DMS114 treated with DMSO at 0.1 percent for 48 hours (cell line): ENCODE results near the gene ABCD2.
"Not testable (repeated sequence)": the region's sequence is repeated elsewhere in the genome, so short reads cannot be mapped to it uniquely, and the experiment has no call there.

Experiments
- DNase-seq: peaks from one replicate; lab custom pipeline; 2025; ENCODE audit not compliant: unreplicated experiment; lab: John Stamatoyannopoulos, UW

The ABCD2 gene

GRCh38 chr12:39544211-39544610 is 75.4 kb downstream of the ABCD2 start:
- DNase-seq = not testable (repeated sequence)

GRCh38 chr12:39541471-39541870 is 78.1 kb downstream of the ABCD2 start:
- DNase-seq = no peak

- DNase-seq = no peak
Measured at GRCh38 chr12:39538679-39539104, 80.9 kb downstream of the ABCD2 start.

GRCh38 chr12:39533951-39534350 is 85.7 kb downstream of the ABCD2 start:
- no peak for DNase-seq

- DNase-seq = no peak
Measured at GRCh38 chr12:39532448-39532847, 87.2 kb downstream of the ABCD2 start.

GRCh38 chr12:39526974-39527373 is 92.6 kb downstream of the ABCD2 start:
- no peak for DNase-seq

GRCh38 chr12:39522167-39522566 is 97.4 kb downstream of the ABCD2 start:
- not testable (repeated sequence) for DNase-seq

- DNase-seq = no peak
Measured at GRCh38 chr12:39510001-39510400, 109.6 kb downstream of the ABCD2 start.

GRCh38 chr12:39505554-39505953 is 114.0 kb downstream of the ABCD2 start:
- no peak for DNase-seq

GRCh38 chr12:39505023-39505422 is 114.6 kb downstream of the ABCD2 start:
- no peak for DNase-seq

GRCh38 chr12:39503439-39503838 is 116.2 kb downstream of the ABCD2 start:
- no peak for DNase-seq

- no peak for DNase-seq
Measured at GRCh38 chr12:39502726-39503125, 116.9 kb downstream of the ABCD2 start.
